ENCODE measurements around the gene TESMIN. TPM values are rescaled to one million over a fixed set of nuclear protein-coding genes. Genes with fewer than 3 reads are reported as not detected.

TESMIN gene
- total and polyA plus RNA-seq, 2 of the 13 experiments (the other 11 are each of a cell fraction or from before 2014, with no cell fraction given): 0.15 to 0.45 TPM

DNA sequence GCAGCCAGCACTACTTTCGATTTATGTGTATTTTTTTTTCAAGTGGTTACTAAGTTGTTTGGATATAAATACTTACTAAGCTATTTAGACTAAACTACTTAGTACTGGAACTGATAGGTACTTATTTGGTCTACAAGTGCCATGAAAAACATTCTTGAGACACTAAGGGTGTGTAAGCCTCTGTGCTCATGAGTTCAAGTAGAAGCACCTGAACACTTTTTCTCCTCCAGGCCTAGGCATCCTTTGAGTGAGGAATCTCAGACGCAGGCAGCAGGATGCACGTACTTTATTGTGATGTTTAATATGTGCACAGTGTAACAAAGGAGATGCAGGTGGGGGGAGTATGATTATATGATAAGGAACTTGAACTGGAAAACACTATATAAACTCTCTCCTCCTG is 7.8 kb downstream of the TESMIN start:
- no peak overlapping the region for H3K9ac ChIP-seq (ENCODE audit: insufficient read depth, low read depth, low read length)
- BruUV-seq (replicated peaks): no TSS peak
- intact Hi-C loops (cut with micrococcal nuclease; ENCODE audit: unreplicated experiment) (no loop called here), in situ Hi-C loops (cut with HindIII; ENCODE audit: extremely low pct_ligation_motif_present, low pct_unique_long_range_greater_than_20kb) (no loop called here)
- H3K36me3 ChIP-seq (replicated peaks in 1 of 2; ENCODE audit: control insufficient read depth in 1 of 2, insufficient read depth in 2 of 2, low read length in 2 of 2): no peaks in the 10 kb centered on the region
- WGBS (ENCODE audit: low lambda C conversion rate): 29% methylated on average over 3 of the region's 3 CpGs
- no peak overlapping the region for H3K27ac ChIP-seq (ENCODE audit: extremely low read length, insufficient read depth, low read length)
- H4K20me1 ChIP-seq (ENCODE audit: insufficient read depth, low read length): no peaks in the 10 kb centered on the region
- TF ChIP-seq CHD4 (IDR thresholded peaks at IDR 0.05; ENCODE audit: borderline replicate concordance, low read length): no peak
- TF ChIP-seq, protein P1, sequence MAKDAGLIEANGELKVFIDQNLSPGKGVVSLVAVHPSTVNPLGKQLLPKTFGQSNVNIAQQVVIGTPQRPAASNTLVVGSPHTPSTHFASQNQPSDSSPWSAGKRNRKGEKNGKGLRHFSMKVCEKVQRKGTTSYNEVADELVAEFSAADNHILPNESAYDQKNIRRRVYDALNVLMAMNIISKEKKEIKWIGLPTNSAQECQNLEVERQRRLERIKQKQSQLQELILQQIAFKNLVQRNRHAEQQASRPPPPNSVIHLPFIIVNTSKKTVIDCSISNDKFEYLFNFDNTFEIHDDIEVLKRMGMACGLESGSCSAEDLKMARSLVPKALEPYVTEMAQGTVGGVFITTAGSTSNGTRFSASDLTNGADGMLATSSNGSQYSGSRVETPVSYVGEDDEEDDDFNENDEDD (CRISPR knock-in tag; IDR thresholded peaks at IDR 0.05; ENCODE audit: borderline replicate concordance): no peak
- H3K4me1 ChIP-seq (ENCODE audit: insufficient read depth, low read length): no peaks in the 10 kb centered on the region
- no peak overlapping the region for H2AFZ ChIP-seq (ENCODE audit: low read length)
- no peak for FAIRE-seq
- H3K27me3 ChIP-seq (ENCODE audit: control insufficient read depth in 1 of 2, insufficient read depth in 2 of 2, low read length in 2 of 2): peaks cover 3 to 7% of the 10 kb centered on the region in 2 experiments; a peak in 3 of 5 replicates
- H3K4me3 ChIP-seq (replicated peaks in 1 of 3; ENCODE audit: insufficient read depth in 1 of 3, low read depth in 2 of 3, low read length in 3 of 3): no peak overlapping the region
- H3K4me2 ChIP-seq (ENCODE audit: low read depth, low read length): no peak overlapping the region
- H3K79me2 ChIP-seq (ENCODE audit: insufficient read depth, low read length): no peaks in the 10 kb centered on the region
- ChIA-PET CTCF (ENCODE audit: low intra/inter-chr PET ratio, low total read pairs) (no interaction called here), POLR2A (no interaction called here)
- ATAC-seq: no peak
- DNase-seq (ENCODE audit: low spot score): no peak
- no peaks in the 10 kb centered on the region for H3K9me3 ChIP-seq (ENCODE audit: low read length)

GRCh38 chr11:68741463-68741862 is 9.9 kb downstream of the TESMIN start:
- Histone ChIP-seq H3K27me3 (ENCODE audit: control insufficient read depth in 1 of 2, insufficient read depth in 2 of 2, low read length in 2 of 2) (peaks cover 5 to 14% of the 10 kb centered on the region in 2 experiments; a peak in 3 of 5 replicates), H3K4me1 (ENCODE audit: insufficient read depth, low read length) (no peaks in the 10 kb centered on the region), H3K4me3 (replicated peaks in 1 of 3; ENCODE audit: insufficient read depth in 1 of 3, low read depth in 2 of 3, low read length in 3 of 3) (no peak overlapping the region), H3K4me2 (ENCODE audit: low read depth, low read length) (no peak overlapping the region), H2AFZ (ENCODE audit: low read length) (no peak overlapping the region), H3K9ac (ENCODE audit: insufficient read depth, low read depth, low read length) (no peak overlapping the region), H4K20me1 (ENCODE audit: insufficient read depth, low read length) (no peaks in the 10 kb centered on the region), H3K27ac (ENCODE audit: extremely low read length, insufficient read depth, low read length) (no peak overlapping the region), H3K36me3 (replicated peaks in 1 of 2; ENCODE audit: control insufficient read depth in 1 of 2, insufficient read depth in 2 of 2, low read length in 2 of 2) (no peaks in the 10 kb centered on the region), H3K79me2 (ENCODE audit: insufficient read depth, low read length) (no peaks in the 10 kb centered on the region), H3K9me3 (ENCODE audit: low read length) (no peaks in the 10 kb centered on the region)
- ChIA-PET POLR2A (no interaction called here), CTCF (ENCODE audit: low intra/inter-chr PET ratio, low total read pairs) (no interaction called here)
- in situ Hi-C loops (cut with HindIII; ENCODE audit: extremely low pct_ligation_motif_present, low pct_unique_long_range_greater_than_20kb) (no loop called here), intact Hi-C loops (cut with micrococcal nuclease; ENCODE audit: unreplicated experiment) (no loop called here)
- DNase-seq (ENCODE audit: low spot score): no peak
- no peak for FAIRE-seq
- no peak for ATAC-seq
- WGBS (ENCODE audit: low lambda C conversion rate): 48% methylated on average over 7 of the region's 7 CpGs
- no TSS peak for BruUV-seq (replicated peaks)
- TF ChIP-seq AGO1 (IDR thresholded peaks at IDR 0.05; ENCODE audit: low read depth, low read length, poor library complexity, severe bottlenecking) (no peak), ZNF354B (CRISPR knock-in tag; IDR thresholded peaks at IDR 0.05) (no peak), GTF2F1 (IDR thresholded peaks at IDR 0.05; ENCODE audit: low read length) (no peak), PLRG1 (conservative IDR thresholded peaks at IDR 0.05) (no peak), NFYB (CRISPR knock-in tag; IDR thresholded peaks at IDR 0.05) (no peak), ZNF101 (CRISPR knock-in tag; IDR thresholded peaks at IDR 0.05; ENCODE audit: borderline replicate concordance, low read depth) (no peak), CEBPB (IDR thresholded peaks at IDR 0.05; ENCODE audit: borderline replicate concordance, low read depth, low read length) (no peak), ZNF678 (CRISPR knock-in tag; IDR thresholded peaks at IDR 0.05) (no peak), ZNF770 (CRISPR knock-in tag; IDR thresholded peaks at IDR 0.05) (no peak), SMAD1 (CRISPR knock-in tag; IDR thresholded peaks at IDR 0.05; ENCODE audit: borderline replicate concordance, low read depth) (no peak), ZNF660 (CRISPR knock-in tag; IDR thresholded peaks at IDR 0.05; ENCODE audit: borderline replicate concordance, low read depth) (no peak), SPEN (CRISPR knock-in tag; IDR thresholded peaks at IDR 0.05; ENCODE audit: low read depth) (no peak)
- TF ChIP-seq, protein P2, sequence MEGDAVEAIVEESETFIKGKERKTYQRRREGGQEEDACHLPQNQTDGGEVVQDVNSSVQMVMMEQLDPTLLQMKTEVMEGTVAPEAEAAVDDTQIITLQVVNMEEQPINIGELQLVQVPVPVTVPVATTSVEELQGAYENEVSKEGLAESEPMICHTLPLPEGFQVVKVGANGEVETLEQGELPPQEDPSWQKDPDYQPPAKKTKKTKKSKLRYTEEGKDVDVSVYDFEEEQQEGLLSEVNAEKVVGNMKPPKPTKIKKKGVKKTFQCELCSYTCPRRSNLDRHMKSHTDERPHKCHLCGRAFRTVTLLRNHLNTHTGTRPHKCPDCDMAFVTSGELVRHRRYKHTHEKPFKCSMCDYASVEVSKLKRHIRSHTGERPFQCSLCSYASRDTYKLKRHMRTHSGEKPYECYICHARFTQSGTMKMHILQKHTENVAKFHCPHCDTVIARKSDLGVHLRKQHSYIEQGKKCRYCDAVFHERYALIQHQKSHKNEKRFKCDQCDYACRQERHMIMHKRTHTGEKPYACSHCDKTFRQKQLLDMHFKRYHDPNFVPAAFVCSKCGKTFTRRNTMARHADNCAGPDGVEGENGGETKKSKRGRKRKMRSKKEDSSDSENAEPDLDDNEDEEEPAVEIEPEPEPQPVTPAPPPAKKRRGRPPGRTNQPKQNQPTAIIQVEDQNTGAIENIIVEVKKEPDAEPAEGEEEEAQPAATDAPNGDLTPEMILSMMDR (CRISPR knock-in tag; IDR thresholded peaks at IDR 0.05): no peak

All from HepG2 (cell line).